SK-N-MC (cell line): ENCODE results near the gene GVQW3.

ENCODE experiments used
- EZH2 ChIP-seq: fragments of 200-600 bp; sonication (generic); IDR thresholded peaks from one replicate; pipeline ENCODE4 v1.6.1; 2017; ENCODE audit warnings: antibody characterized with exemption
- POLR2AphosphoS5 ChIP-seq: IDR thresholded peaks from 2 replicates; pipeline ENCODE4 v1.6.1; 2012; ENCODE audit warnings: mild to moderate bottlenecking, low read depth, low read length, borderline replicate concordance

DNA sequence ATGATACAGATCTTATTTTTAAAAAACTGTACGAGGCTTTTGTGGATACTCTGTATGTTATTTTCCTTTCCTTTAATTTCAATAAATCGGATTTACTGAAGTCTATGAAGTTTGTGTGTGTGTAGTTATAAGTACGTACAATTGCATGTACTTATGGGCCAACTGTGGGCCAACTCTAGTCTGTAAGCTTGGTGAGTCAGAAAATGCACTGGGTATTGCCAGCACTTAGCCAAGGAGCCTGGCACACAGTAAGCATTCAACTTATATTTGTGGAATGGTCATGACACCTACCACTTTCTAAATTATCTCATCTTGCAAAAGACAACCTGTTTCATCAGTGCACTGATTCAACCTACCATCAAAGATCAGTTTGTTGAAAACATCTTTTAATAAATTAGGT is 32.8 kb upstream of the GVQW3 start:
- TF ChIP-seq POLR2AphosphoS5 (no peak), EZH2 (no peak)
